ENCODE measurements around the gene F7. TPM values are rescaled to one million over a fixed set of nuclear protein-coding genes. Genes with fewer than 3 reads are reported as not detected.
"Not testable (repeated sequence)": the region's sequence is repeated elsewhere in the genome, so short reads cannot be mapped to it uniquely, and the experiment has no call there.

F7 gene
- total and polyA plus RNA-seq, 10 donors = 0.03 TPM; not detected in 9

- H3K27ac ChIP-seq = no peak overlapping the region
- H3K27me3 ChIP-seq (replicated peaks in 1 of 7) = peaks cover 0 to 4% (median 0%) of the 10 kb centered on the region in 7 donors
- intact Hi-C loops (cut with DNase I; ENCODE audit: low total_unique reads) = no loop called here
- TF ChIP-seq POLR2AphosphoS5 (IDR thresholded peaks at IDR 0.05) (no peak), POLR2A (IDR thresholded peaks at IDR 0.05) (no peak)
- TF ChIP-seq, protein P1, sequence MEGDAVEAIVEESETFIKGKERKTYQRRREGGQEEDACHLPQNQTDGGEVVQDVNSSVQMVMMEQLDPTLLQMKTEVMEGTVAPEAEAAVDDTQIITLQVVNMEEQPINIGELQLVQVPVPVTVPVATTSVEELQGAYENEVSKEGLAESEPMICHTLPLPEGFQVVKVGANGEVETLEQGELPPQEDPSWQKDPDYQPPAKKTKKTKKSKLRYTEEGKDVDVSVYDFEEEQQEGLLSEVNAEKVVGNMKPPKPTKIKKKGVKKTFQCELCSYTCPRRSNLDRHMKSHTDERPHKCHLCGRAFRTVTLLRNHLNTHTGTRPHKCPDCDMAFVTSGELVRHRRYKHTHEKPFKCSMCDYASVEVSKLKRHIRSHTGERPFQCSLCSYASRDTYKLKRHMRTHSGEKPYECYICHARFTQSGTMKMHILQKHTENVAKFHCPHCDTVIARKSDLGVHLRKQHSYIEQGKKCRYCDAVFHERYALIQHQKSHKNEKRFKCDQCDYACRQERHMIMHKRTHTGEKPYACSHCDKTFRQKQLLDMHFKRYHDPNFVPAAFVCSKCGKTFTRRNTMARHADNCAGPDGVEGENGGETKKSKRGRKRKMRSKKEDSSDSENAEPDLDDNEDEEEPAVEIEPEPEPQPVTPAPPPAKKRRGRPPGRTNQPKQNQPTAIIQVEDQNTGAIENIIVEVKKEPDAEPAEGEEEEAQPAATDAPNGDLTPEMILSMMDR (IDR thresholded peaks at IDR 0.05 in 8 of 11, conservative IDR thresholded peaks at IDR 0.05 in 3 of 11) = no peak
- 85 to 98% (median 89%) methylated on average over 7 of the region's 7 CpGs for WGBS, 5 donors
- H3K4me1 ChIP-seq = no peaks in the 10 kb centered on the region
- H3K9me3 ChIP-seq = no peaks in the 10 kb centered on the region
- H3K4me3 ChIP-seq = no peak overlapping the region
- no peak for DNase-seq
- peaks cover 0 to 4% (median 0%) of the 10 kb centered on the region in 6 donors for H3K36me3 ChIP-seq
These were observed 7.9 kb upstream of the F7 start for GRCh38 chr13:113097651-113098050.

DNA sequence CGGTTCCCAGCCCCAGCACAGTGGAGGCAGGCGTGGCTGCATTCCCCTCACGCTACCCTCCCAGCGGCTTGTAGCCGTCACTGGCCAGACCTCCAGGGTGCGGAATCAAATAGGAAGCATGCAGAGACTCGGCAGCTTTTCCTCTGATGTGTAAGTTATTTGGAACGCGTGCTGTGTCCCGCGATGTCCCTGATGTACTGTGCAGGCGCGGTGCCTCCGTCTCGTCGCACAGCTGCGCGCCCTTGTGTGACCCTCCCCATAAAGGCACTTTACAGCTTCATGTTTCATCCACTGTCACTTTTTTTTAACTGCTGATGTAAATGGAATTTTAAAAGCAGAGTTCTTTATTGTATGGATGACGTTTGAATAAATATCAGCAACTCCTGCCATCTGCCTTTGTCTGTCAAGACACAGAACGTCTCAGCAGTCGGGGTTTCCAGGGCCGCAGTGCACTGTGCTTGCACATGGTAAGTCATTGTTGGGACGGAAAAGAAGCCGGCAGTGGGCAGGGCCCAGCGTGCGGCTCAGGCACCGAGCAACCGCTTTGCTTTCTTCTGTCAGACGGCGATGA is 7.3 kb upstream of the F7 start:
- Histone ChIP-seq H3K9me3 (no peaks in the 10 kb centered on the region), H3K4me3 (no peak overlapping the region), H3K27me3 (replicated peaks in 1 of 7) (peaks cover 0 to 4% (median 0%) of the 10 kb centered on the region in 7 donors), H3K27ac (no peak overlapping the region), H3K36me3 (peaks cover 0 to 4% (median 0%) of the 10 kb centered on the region in 6 donors), H3K4me1 (no peaks in the 10 kb centered on the region)
- TF ChIP-seq POLR2A (IDR thresholded peaks at IDR 0.05) (no peak), POLR2AphosphoS5 (IDR thresholded peaks at IDR 0.05) (no peak)
- TF ChIP-seq, protein P1 (IDR thresholded peaks at IDR 0.05 in 8 of 11, conservative IDR thresholded peaks at IDR 0.05 in 3 of 11) = no peak
- 81 to 89% (median 83%) methylated on average over 30 of the region's 30 CpGs for WGBS, 5 donors
- DNase-seq = no peak
- intact Hi-C loops (cut with DNase I; ENCODE audit: low total_unique reads) = no loop called here

- WGBS, 5 donors = 86 to 92% (median 88%) methylated on average over 11 of the region's 11 CpGs
- H3K9me3 ChIP-seq = no peaks in the 10 kb centered on the region
- no peak overlapping the region for H3K4me3 ChIP-seq
- intact Hi-C loops (cut with DNase I; ENCODE audit: low total_unique reads) = no loop called here
- TF ChIP-seq, protein P1 (IDR thresholded peaks at IDR 0.05 in 8 of 11, conservative IDR thresholded peaks at IDR 0.05 in 3 of 11) = no peak
- TF ChIP-seq POLR2A (IDR thresholded peaks at IDR 0.05) (no peak), POLR2AphosphoS5 (IDR thresholded peaks at IDR 0.05) (no peak)
- peaks cover 0 to 4% (median 0%) of the 10 kb centered on the region in 6 donors for H3K36me3 ChIP-seq
- no peaks in the 10 kb centered on the region for H3K4me1 ChIP-seq
- H3K27ac ChIP-seq = no peak overlapping the region
- DNase-seq = no peak
- peaks cover 0 to 11% (median 0%) of the 10 kb centered on the region in 7 donors for H3K27me3 ChIP-seq (replicated peaks in 1 of 7)
These were observed 6.4 kb upstream of the F7 start for GRCh38 chr13:113099142-113099541.

DNA sequence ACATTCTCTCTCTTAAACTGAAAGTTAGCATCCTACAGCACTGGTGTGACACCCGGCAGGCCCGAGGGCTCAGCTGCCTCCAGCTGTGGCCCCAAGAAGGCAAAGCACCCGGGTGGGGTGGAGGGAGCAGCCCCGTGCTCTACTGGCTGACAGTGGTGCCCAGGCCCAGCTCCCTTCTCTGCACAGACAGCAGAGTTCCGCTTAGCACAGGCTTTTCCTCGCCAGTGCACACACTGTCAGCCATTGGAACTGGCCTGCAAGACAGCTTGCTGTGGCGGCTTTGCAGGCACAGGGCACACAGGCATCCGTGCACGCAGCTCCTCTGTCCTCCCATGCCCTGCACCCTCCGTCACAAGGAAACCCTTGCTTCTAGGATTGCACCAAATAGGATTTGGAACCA is 3.3 kb upstream of the F7 start:
- H3K36me3 ChIP-seq; intact Hi-C loops (cut with DNase I; ENCODE audit: low total_unique reads); H3K4me1 ChIP-seq; H3K9me3 ChIP-seq; H3K27ac ChIP-seq; H3K4me3 ChIP-seq; DNase-seq: not testable (repeated sequence)
- H3K27me3 ChIP-seq (replicated peaks in 1 of 7) = peaks cover 0 to 26% (median 0%) of the 10 kb centered on the region in 7 donors
- 59 to 91% (median 81%) methylated on average over 7 to 10 of the region's 10 CpGs for WGBS, 5 donors

Measured in spleen (tissue), 11 donors.